Measurements from ENCODE around the gene RBM3. TPM values are rescaled to one million over a fixed set of nuclear protein-coding genes. Genes with fewer than 3 reads are reported as not detected.

RBM3 gene
- total RNA-seq, 4 donors from 2014 or later: 94.0 to 204 (median 156) TPM

DNA sequence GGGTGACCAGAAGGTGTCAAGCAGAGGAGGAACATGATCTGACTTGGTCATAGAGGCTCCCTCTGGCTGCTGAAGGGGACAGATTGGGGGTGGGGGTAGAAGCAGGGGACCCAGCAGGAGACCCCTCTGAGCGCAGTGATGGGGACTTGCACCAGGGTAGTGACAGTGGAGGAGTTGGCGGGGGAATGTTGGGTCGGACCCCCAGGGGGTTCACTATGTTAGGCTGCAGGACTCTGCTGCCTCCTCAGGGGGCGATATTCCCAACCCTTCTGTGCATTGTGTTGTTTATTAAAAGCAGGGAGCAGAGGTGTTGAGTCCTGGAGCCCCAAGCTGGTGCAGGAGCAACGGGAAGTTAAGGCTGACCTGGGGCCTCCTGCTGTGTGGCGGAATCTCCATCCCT is 31.8 kb downstream of the RBM3 start:
- intact Hi-C loops (cut with DNase I): no loop called here
- peaks cover 0 to 46% (median 40%) of the 10 kb centered on the region in 4 donors for H3K36me3 ChIP-seq
- no peak for TF ChIP-seq EP300 (IDR thresholded peaks at IDR 0.05)
- no peak for TF ChIP-seq POLR2A (IDR thresholded peaks at IDR 0.05; ENCODE audit: low read depth)

GRCh38 chrX:48611703-48612102 is 37.4 kb downstream of the RBM3 start:
- Histone ChIP-seq H3K36me3 (no peaks in the 10 kb centered on the region), H3K27ac (replicated peaks in 1 of 4) (no peak overlapping the region), H3K9me3 (no peaks in the 10 kb centered on the region), H3K4me1 (no peaks in the 10 kb centered on the region), H3K4me3 (no peak overlapping the region), H3K27me3 (peaks cover 0 to 2% (median 0%) of the 10 kb centered on the region in 4 donors)
- WGBS: 60% methylated on average over 2 of the region's 2 CpGs
- DNase-seq (ENCODE audit: extremely low spot score): no peak
- TF ChIP-seq CTCF (IDR thresholded peaks at IDR 0.05) (no peak), EP300 (IDR thresholded peaks at IDR 0.05) (no peak), POLR2A (IDR thresholded peaks at IDR 0.05; ENCODE audit: low read depth) (no peak), POLR2AphosphoS5 (IDR thresholded peaks at IDR 0.05) (no peak)
- intact Hi-C loops (cut with DNase I): no loop called here

More for the DNA sequence above, 31.8 kb downstream of the RBM3 start:
- Histone ChIP-seq H3K4me1 (no peaks in the 10 kb centered on the region), H3K27me3 (no peaks in the 10 kb centered on the region), H3K27ac (replicated peaks in 1 of 4) (no peak overlapping the region), H3K4me3 (no peak overlapping the region), H3K9me3 (no peaks in the 10 kb centered on the region)
- 63% methylated on average over 3 of the region's 6 CpGs for WGBS
- DNase-seq (ENCODE audit: extremely low spot score): no peak

DNA sequence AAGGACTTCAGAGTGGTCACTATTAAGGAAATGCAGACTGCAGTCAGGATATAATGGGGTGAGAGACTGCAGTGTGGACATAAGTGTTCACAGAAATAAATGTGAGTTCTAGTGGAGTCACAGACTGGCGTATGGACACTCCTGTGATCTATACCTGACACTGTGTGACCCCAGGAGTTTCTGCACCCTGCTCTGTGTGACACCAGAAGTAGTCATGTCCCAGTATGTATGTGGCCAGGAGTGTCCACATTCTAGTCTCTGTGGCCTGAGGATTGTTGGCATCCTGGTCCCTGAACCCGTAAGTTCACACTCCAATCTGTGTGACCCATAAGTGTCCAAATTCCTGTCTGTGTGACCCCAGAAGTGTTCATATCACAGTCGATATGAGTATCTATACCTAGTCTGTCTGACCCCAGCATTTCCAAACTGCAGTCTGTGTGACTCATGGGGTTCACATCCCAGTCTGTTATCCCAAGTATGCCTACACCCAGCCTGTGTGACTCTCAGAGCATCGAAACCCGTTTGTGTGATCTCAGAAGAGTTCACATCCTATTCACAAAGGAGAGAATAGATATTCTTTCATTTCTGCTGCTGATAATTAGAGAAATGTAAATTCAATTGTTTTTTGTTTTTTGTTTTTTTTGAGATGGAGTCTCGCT is 39.3 kb downstream of the RBM3 start:
- Histone ChIP-seq H3K27me3 (peaks cover 0 to 8% (median 0%) of the 10 kb centered on the region in 4 donors), H3K4me3 (no peak overlapping the region), H3K4me1 (no peaks in the 10 kb centered on the region), H3K27ac (replicated peaks in 1 of 4) (no peak overlapping the region), H3K9me3 (no peaks in the 10 kb centered on the region), H3K36me3 (no peaks in the 10 kb centered on the region)
- 84% methylated on average over 6 of the region's 6 CpGs for WGBS
- TF ChIP-seq EP300 (IDR thresholded peaks at IDR 0.05): no peak
- TF ChIP-seq POLR2AphosphoS5 (IDR thresholded peaks at IDR 0.05): no peak
- no peak for TF ChIP-seq CTCF (IDR thresholded peaks at IDR 0.05)
- no peak for TF ChIP-seq POLR2A (IDR thresholded peaks at IDR 0.05; ENCODE audit: low read depth)
- intact Hi-C loops (cut with DNase I): no loop called here
- DNase-seq (ENCODE audit: extremely low spot score): no peak

GRCh38 chrX:48616576-48616975 is 42.3 kb downstream of the RBM3 start:
- H3K27me3 ChIP-seq: peaks cover 0 to 8% (median 0%) of the 10 kb centered on the region in 4 donors
- no peak overlapping the region for H3K27ac ChIP-seq (replicated peaks in 1 of 4)
- intact Hi-C loops (cut with DNase I): no loop called here

More at GRCh38 chrX:48616576-48616975, 42.3 kb downstream of the RBM3 start:
- TF ChIP-seq POLR2A (IDR thresholded peaks at IDR 0.05; ENCODE audit: low read depth) (no peak), POLR2AphosphoS5 (IDR thresholded peaks at IDR 0.05) (no peak), EP300 (IDR thresholded peaks at IDR 0.05) (no peak), CTCF (IDR thresholded peaks at IDR 0.05) (no peak)
- no peaks in the 10 kb centered on the region for H3K4me1 ChIP-seq
- H3K36me3 ChIP-seq: no peaks in the 10 kb centered on the region
- H3K4me3 ChIP-seq: no peak overlapping the region
- 78% methylated on average over 3 of the region's 5 CpGs for WGBS
- no peak for DNase-seq (ENCODE audit: extremely low spot score)
- no peaks in the 10 kb centered on the region for H3K9me3 ChIP-seq

Data from esophagus muscularis mucosa (tissue), 4 donors.